Lung microvascular endothelial cell (primary cell): ENCODE results near the gene RAB11FIP4. TPM values are rescaled to one million over a fixed set of nuclear protein-coding genes. Genes with fewer than 3 reads are reported as not detected.

Experiments
- DNase-seq, 2 donors: peaks; one replicate each; pipeline versions ENCODE4 v3.0.0 to v3.0.0-alpha.2; 2010; ENCODE audit warnings: low read depth in 2 of 2
- total RNA-seq: library from RNA; depleted of rRNA; stranded (reverse); fragments of >200 nt; gene quantifications from 2 replicates; pipeline ENCODE4 v1.2.1, GENCODE V29; 2014

Gene RAB11FIP4
- total RNA-seq, 1 donor from 2014 or later = 0.20 TPM

GRCh38 chr17:31522987-31523495, 131.6 kb downstream of the RAB11FIP4 start:
- no peak for DNase-seq

- DNase-seq = no peak
These were observed 132.6 kb downstream of the RAB11FIP4 start for GRCh38 chr17:31523862-31524730.

GRCh38 chr17:31524926-31525800, 133.7 kb downstream of the RAB11FIP4 start:
- peak; percentile 82 to 86 for DNase-seq

- DNase-seq = peak; percentile 31 to 53
These were observed 134.5 kb downstream of the RAB11FIP4 start for GRCh38 chr17:31525801-31526549.

- DNase-seq = peak in 1 of 2 donors; percentile 25
These were observed 136.1 kb downstream of the RAB11FIP4 start for GRCh38 chr17:31527606-31528005.

- DNase-seq = no peak
These were observed 136.9 kb downstream of the RAB11FIP4 start for GRCh38 chr17:31528291-31528874.

- no peak for DNase-seq
These were observed 138.4 kb downstream of the RAB11FIP4 start for GRCh38 chr17:31529841-31530251.

- no peak for DNase-seq
These were observed 139.0 kb downstream of the RAB11FIP4 start for GRCh38 chr17:31530391-31530985.

GRCh38 chr17:31531336-31531980, 140.0 kb downstream of the RAB11FIP4 start:
- no peak for DNase-seq

GRCh38 chr17:31532081-31532480, 140.6 kb downstream of the RAB11FIP4 start:
- no peak for DNase-seq

- DNase-seq = no peak
These were observed 141.1 kb downstream of the RAB11FIP4 start for GRCh38 chr17:31532526-31532925.

- peak; percentile 45 to 53 for DNase-seq
These were observed 142.2 kb downstream of the RAB11FIP4 start for GRCh38 chr17:31533546-31534155.

- no peak for DNase-seq
These were observed 142.9 kb downstream of the RAB11FIP4 start for GRCh38 chr17:31534223-31534888.

- no peak for DNase-seq
These were observed 144.1 kb downstream of the RAB11FIP4 start for GRCh38 chr17:31535581-31535981.

GRCh38 chr17:31536451-31536850, 145.0 kb downstream of the RAB11FIP4 start:
- DNase-seq = no peak

GRCh38 chr17:31537565-31538011, 146.1 kb downstream of the RAB11FIP4 start:
- DNase-seq = no peak

GRCh38 chr17:31538080-31538762, 146.7 kb downstream of the RAB11FIP4 start:
- DNase-seq = no peak

- DNase-seq = no peak
These were observed 149.3 kb downstream of the RAB11FIP4 start for GRCh38 chr17:31540602-31541307.
